GM19372 (cell line): ENCODE results near the gene DOK4.
"Not testable (repeated sequence)": the region's sequence is repeated elsewhere in the genome, so short reads cannot be mapped to it uniquely, and the experiment has no call there.

ENCODE experiments used
- ATAC-seq: cut with Tn5 transposase; IDR thresholded peaks from one replicate; pipeline ENCODE4 v1.9.1; 2021; ENCODE audit warnings: mild to moderate bottlenecking, low read depth, moderate library complexity; ENCODE audit not compliant: unreplicated experiment

The DOK4 gene

DNA sequence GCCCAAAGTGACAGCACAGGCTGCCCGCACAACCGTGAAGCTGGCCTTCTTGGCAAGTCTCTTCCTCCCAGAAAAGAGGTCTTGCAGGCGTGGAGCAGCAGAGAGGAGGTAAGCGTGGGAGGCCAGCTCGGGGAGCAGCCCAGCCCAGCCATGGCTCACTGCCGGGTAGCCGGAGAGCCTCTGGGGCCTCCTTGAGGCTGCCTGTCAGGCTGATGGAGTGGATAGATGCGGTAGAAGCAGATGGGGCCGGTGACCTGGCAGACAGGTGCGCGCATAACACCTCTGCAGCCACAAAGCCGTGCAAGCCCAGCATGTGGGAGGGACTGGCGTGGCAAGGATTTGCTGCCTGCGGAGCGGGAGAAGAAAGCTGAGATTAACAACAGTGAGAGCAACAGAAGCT lies 17.1 kb upstream of the DOK4 start:
- no peak for ATAC-seq

DNA sequence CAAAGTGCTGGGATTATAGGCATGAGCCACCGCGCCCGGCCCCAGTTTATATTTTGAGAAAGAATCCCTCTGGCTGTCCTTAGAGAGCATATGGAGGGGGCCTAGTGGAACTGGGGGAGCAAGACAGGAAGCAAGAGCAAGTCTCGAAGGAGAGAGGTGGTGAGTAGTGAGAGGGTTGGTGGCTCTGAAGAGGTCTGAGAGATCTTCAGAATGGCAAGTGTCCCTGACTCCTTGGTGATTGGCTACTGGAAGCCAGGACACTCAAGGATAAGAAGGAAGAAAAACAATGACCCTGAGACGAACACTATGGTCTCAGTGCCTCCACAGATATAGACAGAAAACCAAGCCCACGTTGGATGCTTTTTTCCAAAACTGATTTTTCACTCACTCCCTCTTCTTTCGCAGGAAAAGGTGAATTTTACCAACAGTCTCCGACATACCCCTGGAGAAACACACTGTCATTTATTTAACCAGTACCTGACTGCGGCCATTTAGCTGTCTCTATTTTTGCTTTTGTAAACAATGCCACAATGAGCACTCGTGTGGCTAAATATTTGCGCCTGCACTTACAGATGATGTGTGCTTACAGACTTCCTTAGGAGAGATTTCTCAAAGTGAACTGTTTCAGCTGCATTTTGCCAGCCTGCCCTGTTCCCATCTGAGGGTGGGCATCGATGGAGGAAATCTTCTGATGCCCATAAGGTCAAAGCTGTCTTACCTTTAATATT lies 15.9 kb upstream of the DOK4 start:
- ATAC-seq = no peak

DNA sequence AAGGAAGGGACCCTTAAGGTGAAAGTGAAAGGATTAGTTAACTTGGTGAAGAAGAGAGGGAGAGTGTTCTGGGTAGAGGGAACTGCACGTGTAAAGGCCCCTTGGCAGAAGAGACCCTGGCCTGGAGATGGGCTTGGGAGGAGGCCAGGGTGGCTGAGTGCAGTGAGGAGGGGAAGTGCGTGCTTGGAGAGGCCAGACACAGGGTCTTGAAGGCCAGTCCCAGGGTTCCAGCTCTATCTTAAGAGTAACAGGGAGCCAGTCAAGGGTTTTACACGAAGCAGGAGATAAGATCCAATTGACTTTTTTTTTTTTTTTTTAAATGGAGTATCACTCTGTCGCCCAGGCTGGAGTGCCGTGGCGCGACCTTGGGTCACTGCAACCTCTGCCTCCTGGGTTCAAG lies 15.2 kb upstream of the DOK4 start:
- no peak for ATAC-seq

DNA sequence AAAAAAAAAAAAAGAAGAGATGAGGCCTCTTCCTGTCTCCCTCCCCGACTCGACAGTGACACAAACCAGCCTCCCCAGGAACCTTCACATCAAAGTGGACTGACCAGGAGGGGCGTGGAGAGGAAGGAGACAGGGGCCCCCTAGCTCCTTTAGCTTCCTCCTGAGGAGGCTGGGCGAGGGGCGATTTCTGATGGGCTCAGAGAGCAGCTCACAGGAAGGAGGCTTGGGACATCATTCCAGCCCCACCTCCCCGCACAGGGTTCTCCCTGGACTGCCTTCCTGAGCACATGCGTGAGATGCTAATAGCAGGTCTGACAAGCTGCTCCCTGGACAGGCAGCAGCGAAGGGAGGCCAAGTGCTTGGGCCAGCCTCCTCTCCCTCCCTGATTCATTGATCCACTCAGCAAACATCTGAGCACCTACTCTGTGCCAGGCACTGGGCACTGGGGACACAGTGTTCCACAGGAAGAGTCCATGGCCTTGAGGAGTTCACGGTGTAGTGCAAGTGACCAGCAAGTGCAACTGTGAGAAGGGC lies 14.4 kb upstream of the DOK4 start:
- no peak for ATAC-seq

DNA sequence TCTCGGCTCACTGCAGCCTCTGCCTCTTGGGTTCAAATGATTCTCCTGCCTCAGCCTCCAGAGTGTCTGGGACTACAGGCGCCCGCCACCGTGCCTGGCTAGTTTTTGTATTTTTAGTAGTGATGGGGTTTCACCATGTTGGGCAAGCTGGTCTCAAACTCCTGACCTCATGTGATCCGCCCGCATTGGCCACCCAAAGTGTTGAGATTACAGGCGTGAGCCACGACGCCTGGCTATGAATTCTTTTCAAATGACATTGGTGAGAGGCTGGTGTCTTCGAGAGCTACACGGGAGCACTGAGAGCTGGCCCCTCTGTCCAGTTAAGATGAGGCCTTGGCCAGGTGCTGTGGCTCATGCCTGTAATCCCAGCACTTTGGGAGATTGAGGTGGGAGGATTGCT lies 13.6 kb upstream of the DOK4 start:
- ATAC-seq = not testable (repeated sequence)

DNA sequence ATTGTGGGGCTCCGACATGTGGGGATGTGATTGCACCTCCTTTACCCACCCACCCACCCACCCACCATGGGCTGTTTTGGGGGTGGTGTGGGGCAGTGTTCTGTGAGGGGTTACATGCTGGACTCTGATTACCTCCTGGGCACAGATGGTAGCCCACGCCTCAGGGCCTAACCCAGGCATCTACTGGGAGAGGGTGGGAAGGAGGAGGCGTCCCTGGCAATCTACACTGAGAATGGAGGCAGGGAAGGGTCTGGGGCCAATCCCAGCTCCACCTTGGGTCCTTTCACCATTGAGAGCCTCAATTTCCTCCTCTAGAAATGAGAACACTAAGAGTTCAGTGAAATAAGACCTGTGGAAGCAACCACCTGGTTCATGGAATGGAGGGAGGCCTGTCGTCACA lies 11.7 kb upstream of the DOK4 start:
- ATAC-seq = no peak

DNA sequence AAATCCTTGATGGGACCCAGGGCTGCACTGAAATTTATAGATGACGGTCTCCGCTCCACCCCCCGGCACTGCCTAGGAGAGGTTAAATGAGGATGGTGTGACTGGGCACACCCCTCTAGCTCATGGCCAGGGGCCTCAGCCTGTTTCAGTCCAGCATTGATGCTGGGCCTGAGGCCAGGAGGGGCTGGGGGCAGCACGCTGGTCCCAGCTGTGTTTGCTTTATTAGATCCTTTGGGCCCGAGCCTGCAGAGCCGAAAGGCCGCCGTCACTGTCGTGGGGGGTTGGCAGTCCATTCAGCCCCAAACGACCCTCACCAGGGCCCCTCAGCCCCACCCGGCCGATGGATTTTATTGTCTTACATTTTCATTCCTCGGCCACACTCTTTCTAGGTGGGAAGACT lies 10.8 kb upstream of the DOK4 start:
- no peak for ATAC-seq

DNA sequence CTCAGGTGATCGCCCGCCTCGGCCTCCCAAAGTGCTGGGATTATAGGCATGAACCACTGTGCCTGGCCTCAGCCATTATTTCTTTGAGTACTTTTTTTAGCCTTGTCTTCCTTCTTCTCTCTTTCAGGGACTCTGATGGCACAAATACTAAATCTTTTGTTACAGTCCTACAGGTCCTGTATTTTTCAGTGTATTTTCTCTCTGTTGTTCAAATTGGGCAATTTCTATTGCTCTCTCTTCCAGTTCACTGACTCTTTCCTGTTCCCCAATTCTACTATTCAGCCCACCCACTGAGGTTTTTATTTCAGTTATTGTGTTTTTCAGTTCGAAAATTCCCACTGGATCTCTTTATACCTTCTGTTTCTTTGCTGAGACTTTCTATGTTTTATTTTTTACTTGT lies 7.5 kb upstream of the DOK4 start:
- no peak for ATAC-seq

DNA sequence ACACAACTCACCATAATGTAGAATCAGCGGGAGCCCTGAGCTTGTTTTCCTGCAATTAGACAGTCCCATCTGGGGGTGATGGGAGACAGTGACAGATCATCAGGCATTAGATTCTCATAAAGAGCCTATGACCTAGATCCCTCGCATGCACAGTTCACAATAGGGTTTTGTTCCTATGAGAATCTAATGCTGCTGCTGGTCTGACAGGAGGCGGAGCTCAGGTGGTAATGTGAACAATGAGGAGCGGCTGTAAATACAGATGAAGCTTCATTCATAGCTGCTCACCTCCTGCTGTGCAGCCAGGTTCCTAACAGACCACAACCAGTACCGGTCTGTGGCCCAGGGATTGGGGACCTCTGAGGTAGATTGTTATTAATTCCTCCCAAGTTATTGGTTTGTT lies 2.9 kb upstream of the DOK4 start:
- ATAC-seq = no peak

DNA sequence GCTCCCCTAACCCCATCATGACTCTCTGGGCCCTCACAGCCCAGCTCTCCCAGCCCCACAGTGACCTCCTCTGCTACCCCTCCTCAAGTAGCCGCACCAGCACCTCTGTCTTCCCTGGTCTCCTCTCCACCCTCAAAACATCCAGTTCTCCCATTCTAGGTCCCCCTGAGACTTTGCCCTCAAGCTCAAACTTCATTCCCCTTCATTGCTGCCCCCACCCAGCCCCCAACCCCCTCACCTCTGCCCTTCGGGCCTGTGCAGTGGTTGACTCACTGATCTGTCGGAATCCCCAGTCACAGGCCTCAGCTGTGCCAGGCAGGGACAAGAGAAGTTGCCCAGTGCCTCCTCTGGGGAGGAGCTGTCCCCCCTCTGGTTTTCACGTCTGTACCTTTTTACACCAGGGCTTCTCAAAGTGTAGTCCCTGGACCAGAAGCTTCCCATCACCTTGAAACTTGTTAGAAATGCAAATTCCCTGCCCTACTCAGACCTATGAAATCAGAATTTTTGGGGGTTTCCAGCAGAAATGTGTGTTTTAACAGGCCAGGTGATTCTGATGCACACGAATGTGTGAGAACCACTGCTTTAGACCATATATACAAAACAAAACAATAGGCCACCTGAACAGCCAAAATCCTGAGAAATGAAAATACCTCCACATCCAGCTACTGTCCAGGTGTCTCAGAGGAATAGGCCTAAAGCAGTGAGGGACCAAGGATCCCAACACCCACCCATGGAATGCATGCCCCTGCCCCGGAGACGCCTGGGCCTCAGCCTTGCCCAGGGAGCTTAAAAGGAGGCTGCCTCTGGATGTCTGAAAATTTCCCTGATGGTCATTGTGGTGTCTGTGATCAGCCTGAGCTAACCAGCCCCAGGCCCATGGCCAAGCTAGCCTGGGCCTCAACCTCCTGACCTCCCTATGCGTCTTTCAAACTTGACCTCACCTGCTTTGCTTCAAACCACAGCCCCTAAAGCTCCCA lies 853 bp upstream of the DOK4 start:
- ATAC-seq = no peak

DNA sequence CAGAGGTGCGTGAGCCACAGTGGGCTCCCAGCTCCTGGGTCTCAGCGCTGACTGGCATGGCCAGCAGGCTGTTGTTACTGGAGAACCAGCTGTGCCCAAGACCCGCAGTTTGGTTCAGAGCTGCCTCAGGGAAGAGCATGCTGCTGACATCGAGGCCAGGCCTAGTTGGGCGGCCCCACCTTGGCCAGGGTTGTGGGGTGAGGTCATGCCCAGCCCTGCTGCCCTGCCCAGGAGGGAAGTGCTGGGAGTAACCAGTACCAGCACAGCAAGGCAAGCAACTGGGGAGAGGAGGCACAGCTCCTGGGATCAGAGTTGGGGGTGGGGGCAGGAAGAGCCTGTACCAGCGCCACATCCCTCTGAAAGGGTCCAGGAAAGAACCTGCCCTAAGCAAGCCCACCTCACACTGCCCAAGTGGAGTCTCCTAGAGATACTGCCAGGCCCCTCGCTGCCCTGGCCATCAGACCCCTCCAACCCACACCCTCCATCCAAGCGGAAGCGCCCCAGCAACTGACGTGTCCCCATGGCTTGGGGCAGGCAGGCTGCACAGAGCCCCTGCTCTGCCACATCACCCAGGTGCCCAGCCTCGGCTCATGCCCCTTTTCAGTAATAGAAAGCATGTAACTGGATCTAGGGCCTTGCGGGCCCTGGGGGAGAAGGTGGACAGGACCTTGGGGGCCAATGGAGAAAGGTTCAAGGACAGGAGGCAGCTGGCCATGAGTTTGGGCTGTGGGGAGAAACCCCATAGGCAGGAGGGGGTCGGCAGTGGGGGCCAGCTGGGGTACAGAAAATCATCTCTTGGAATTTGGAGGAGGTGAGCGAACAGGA lies 990 bp downstream of the DOK4 start:
- no peak for ATAC-seq

DNA sequence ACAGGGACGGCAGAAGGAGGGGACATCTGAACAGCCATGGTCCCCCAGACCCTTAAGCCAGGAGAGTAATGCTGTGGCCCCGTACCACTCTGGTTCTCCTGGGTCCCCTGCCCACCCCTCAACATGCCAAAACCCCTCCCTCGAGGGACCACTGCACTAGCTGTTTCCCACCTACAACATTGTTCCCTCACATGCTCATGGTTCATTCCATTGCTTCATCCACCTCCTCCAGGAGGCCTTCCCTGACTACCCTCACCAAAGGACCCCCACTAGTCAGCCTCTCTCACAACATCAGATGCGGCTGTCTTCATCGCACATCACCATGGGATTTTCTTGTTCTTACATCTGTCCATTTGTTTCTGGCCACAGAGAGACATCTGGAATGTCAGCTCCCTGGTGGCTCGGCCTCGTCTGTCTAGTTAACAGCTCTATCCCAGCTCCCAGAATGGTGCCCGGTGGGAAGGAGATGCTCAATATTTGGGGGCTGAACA lies 1.7 kb downstream of the DOK4 start:
- ATAC-seq = no peak

DNA sequence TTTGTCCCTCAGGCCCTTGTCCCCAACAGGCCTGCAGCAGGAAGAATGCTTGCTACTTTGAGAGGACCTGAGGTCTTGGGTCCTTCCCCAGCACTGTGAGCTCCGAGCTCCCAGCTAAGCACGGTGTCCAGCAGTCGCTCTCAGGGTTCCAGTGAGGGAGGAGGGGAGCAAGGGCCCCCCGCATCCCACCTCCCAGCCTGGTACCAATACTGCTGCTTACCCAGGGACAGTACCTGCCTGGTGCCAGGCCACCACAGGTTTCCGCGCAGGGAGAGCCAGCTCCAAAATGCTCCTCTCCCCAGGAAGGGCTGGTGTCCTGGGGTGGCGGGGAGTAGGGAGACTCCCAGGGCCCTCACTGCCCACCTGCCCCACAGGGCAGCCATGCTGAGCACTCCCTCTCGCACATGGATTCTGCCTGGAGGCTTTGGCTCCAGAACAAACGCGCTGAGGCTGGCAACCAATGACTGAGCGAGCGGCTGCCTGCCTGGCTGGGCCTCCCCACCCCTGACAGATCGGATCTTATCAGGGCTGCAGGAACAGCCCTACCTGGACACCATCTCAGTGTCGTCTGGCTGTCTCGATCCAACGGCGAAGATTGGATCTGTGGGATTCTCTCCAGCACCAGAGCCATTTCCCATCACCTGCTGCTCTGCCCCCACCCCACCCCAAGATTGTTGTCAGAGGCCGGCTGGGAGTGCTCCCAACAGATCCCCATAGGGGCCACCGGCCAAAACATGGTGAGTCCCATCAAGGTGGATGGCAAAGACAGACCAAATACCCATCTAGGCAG lies 2.4 kb downstream of the DOK4 start:
- no peak for ATAC-seq

DNA sequence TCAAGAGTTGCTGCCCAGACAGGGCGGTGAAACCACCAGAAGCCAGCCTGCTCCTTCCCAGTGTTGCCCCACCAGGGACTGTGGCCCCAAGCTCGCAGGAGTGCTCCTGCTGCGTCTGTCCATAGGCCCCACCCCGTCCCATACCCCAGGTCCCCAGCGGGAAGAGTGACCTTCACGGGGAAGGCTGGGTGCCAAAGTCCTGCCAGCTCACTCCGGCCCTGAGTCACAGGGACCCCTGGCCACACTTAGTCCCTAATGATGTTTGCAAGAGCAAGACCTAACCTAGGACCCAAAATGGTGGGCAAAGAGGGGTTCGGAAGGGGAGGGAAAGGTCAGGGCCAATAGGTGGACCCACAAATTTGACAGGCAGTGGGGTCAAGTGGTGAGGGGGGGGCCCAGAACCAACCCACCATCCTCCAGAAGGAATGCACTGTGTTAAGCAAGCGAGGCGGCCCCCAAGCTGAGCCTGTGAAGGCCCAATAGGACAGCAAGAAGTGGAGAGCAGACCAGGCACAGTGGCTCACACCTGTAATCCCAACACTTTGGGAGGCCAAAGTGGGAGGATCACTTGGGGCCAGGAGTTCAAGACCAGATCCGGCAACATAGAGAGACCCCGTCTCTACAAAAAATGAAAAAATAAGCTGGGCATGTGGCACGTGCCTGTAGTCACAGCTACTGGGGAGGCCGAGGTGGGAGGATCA lies 3.3 kb downstream of the DOK4 start:
- ATAC-seq = no peak

DNA sequence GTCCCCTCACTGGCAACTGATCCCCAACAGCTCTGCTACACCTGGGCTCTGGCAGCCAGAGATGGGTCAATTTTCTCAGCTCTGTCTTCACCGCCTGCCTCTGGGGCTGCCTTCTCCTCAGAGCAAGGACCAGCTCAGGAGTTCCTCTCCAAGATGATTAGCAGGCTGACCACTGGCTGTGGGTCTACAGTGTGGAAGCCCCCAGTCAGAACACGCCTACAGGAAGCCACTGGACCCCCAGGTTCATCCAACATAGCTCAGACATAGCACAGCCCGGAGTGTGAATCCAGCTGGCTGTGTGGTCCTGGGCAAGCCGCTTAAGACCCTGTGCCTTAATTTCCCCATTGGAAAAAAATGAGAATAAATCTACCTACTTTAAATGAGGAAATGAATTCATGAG lies 4.9 kb downstream of the DOK4 start:
- no peak for ATAC-seq

DNA sequence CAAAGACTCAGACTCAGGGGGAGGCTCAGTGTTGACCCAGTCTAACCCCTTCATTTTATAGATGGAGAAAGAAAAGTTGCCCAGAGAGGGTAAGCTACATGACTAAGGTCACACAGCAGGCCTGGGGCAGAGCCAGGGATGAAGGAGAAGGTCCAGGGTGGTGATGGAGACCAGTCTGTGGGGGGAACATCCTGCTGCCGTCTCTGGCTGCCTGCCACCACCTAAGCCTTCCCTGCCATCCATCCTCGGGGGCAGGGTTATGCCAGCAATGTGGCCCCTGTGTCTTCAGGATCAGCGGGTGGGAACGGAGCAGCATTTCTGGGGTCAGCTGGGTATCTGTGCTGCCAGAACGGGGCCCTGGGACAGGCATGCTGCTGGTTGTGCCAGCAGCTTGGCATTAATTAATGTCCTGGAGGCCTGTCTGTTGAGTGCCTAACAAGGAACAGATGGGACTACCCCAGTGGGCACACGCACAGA lies 5.5 kb downstream of the DOK4 start:
- no peak for ATAC-seq

DNA sequence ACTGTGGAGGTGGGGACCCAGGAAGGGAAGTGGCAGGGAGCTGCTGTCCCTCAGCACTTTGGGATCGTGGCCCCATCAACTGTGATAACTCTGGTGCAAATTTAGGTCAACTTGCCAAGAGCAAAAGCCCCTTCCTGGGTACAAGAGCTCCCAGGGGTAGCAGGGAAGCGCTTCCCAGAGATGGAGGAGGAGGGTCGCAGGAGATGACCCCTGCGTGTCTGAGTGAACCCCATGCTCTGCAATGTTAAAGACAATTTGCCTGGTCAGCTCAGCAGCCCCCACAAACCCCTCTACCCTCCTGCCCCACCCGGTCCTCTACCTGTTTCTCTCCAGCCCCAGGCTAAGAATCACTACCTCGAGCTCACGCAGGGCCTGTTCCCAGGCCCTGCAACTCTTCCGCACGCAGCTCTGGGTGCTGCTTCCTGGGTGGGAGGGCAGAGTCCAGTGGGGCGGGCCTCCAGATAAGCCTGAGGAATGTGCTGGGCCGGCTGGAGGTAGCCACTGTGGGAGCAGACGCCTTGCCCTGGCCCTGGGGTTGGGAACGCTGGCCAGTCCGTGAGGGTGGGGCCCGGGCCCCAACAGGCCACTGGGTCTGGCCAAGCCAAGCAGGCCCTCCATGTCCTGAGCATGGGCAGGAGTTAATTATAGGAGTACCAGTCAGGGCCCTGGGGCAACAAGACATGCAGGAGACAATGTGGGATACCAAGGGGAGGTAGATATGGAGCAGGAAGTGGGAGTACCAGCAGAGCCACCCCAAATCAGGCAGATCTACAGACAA lies 6.1 kb downstream of the DOK4 start:
- ATAC-seq = no peak
